ENCODE measurements around the gene MAEA.

DNA sequence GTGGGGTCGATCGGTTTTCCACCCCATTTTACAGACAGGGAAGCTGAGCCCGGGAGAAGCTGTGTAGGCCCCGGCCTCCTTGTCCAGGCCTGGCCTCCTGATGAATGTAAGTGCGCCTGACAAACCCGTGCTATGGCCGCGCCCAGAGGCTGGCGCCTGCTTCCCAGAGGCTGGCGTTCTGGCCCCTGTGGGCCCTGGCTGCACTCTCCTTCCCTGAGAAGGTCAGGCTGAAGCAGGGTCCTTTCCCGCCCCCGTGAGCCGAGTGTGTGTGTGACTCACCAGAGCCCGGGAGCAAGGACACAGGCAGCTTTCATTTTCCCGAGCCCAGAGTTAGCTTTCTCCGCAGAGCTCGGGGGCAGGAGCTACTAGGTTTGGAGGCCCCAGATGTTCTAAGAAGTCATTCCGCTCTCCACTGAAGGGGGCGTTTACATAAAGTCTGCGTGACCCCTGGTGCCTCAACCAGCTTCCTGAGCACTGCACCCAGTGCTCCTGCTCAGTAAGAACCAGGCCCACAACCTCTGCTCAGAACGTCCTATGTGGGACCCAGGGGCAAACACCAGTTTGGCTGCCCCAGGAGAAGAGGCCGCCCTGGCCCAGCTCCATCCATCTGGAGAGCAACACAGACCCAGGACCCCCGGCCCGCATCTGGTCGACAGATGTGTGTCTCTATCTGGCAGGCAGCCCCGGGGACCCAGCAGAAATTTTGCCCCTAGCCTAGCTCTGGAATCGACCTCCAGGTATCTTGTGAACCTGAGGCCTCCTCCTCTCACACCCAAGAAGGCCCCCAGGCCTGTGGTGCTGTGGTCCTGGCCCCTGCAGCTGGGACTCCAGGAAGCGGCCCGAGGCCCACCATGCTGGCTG, 71.0 kb downstream of the MAEA start:
- no peak for TF ChIP-seq NFYB (IDR thresholded peaks at IDR 0.05; ENCODE audit: extremely low read depth, insufficient read length)
- no peak for TF ChIP-seq NR2F6 (CRISPR knock-in tag; IDR thresholded peaks at IDR 0.05)
- TF ChIP-seq, protein P1, sequence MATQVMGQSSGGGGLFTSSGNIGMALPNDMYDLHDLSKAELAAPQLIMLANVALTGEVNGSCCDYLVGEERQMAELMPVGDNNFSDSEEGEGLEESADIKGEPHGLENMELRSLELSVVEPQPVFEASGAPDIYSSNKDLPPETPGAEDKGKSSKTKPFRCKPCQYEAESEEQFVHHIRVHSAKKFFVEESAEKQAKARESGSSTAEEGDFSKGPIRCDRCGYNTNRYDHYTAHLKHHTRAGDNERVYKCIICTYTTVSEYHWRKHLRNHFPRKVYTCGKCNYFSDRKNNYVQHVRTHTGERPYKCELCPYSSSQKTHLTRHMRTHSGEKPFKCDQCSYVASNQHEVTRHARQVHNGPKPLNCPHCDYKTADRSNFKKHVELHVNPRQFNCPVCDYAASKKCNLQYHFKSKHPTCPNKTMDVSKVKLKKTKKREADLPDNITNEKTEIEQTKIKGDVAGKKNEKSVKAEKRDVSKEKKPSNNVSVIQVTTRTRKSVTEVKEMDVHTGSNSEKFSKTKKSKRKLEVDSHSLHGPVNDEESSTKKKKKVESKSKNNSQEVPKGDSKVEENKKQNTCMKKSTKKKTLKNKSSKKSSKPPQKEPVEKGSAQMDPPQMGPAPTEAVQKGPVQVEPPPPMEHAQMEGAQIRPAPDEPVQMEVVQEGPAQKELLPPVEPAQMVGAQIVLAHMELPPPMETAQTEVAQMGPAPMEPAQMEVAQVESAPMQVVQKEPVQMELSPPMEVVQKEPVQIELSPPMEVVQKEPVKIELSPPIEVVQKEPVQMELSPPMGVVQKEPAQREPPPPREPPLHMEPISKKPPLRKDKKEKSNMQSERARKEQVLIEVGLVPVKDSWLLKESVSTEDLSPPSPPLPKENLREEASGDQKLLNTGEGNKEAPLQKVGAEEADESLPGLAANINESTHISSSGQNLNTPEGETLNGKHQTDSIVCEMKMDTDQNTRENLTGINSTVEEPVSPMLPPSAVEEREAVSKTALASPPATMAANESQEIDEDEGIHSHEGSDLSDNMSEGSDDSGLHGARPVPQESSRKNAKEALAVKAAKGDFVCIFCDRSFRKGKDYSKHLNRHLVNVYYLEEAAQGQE (IDR thresholded peaks at IDR 0.05; ENCODE audit: borderline replicate concordance) = no peak
- TF ChIP-seq, protein P1 (CRISPR knock-in tag; IDR thresholded peaks at IDR 0.05; ENCODE audit: low read depth) = no peak
- TF ChIP-seq, protein P2, sequence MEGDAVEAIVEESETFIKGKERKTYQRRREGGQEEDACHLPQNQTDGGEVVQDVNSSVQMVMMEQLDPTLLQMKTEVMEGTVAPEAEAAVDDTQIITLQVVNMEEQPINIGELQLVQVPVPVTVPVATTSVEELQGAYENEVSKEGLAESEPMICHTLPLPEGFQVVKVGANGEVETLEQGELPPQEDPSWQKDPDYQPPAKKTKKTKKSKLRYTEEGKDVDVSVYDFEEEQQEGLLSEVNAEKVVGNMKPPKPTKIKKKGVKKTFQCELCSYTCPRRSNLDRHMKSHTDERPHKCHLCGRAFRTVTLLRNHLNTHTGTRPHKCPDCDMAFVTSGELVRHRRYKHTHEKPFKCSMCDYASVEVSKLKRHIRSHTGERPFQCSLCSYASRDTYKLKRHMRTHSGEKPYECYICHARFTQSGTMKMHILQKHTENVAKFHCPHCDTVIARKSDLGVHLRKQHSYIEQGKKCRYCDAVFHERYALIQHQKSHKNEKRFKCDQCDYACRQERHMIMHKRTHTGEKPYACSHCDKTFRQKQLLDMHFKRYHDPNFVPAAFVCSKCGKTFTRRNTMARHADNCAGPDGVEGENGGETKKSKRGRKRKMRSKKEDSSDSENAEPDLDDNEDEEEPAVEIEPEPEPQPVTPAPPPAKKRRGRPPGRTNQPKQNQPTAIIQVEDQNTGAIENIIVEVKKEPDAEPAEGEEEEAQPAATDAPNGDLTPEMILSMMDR (IDR thresholded peaks at IDR 0.05 in 2 of 3, conservative IDR thresholded peaks at IDR 0.05 in 1 of 3; ENCODE audit: insufficient read depth in 2 of 3, low read depth in 1 of 3, low read length in 3 of 3) = no peak
- TF ChIP-seq CBFB (CRISPR knock-in tag; IDR thresholded peaks at IDR 0.05) = no peak
- no peak for TF ChIP-seq GABPB1 (CRISPR knock-in tag; IDR thresholded peaks at IDR 0.05)
- TF ChIP-seq, protein P3, sequence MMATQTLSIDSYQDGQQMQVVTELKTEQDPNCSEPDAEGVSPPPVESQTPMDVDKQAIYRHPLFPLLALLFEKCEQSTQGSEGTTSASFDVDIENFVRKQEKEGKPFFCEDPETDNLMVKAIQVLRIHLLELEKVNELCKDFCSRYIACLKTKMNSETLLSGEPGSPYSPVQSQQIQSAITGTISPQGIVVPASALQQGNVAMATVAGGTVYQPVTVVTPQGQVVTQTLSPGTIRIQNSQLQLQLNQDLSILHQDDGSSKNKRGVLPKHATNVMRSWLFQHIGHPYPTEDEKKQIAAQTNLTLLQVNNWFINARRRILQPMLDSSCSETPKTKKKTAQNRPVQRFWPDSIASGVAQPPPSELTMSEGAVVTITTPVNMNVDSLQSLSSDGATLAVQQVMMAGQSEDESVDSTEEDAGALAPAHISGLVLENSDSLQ (IDR thresholded peaks at IDR 0.05) = no peak
- TF ChIP-seq POLR2A (conservative IDR thresholded peaks at IDR 0.05) = no peak
